Prostate gland (tissue), 2 donors: ENCODE data around the gene SIGLEC9.

Experiments
- POLR2A ChIP-seq: fragments of 450-650 bp; IDR thresholded peaks from one replicate; pipeline ENCODE4 v1.6.1; 2016; ENCODE audit warnings: antibody characterized with exemption, mild to moderate bottlenecking
- POLR2AphosphoS5 ChIP-seq: sonication (generic); formaldehyde crosslinking; IDR thresholded peaks from one replicate; pipeline ENCODE4 v1.6.1; 2017; ENCODE audit warnings: antibody characterized with exemption
- TF ChIP-seq, protein P1 (sequence below), 4 experiments: fragments of 200-600 bp in 2 of 4; fragments of 450-650 bp in 2 of 4; sonication (generic) in 2 of 4; IDR thresholded peaks; 1 replicate in 3 of 4; 2 replicates in 1 of 4; pipeline ENCODE4 v1.5.1; 2016 to 2019; ENCODE audit warnings: antibody characterized with exemption in 4 of 4, mild to moderate bottlenecking in 2 of 4, moderate library complexity in 2 of 4

DNA sequence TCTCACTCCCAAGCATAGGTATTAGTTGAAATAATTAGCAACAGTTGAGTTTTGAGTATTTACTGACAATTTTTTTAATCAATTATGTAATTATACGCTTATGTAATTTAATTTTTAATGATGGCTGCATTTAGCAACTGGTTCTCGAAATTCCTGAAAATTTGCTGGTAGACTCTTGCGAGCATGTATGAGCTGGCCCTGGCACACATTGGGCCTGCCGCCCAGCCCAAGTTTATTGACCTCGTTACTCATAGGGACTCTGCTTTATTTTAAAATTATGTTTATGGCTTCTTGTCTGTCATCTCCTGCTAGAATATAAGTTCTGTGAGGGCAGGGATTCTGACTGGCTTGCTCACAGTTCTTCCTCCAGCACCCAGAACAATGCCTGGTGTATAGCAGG, 48.7 kb upstream of the SIGLEC9 start:
- TF ChIP-seq, protein P1, sequence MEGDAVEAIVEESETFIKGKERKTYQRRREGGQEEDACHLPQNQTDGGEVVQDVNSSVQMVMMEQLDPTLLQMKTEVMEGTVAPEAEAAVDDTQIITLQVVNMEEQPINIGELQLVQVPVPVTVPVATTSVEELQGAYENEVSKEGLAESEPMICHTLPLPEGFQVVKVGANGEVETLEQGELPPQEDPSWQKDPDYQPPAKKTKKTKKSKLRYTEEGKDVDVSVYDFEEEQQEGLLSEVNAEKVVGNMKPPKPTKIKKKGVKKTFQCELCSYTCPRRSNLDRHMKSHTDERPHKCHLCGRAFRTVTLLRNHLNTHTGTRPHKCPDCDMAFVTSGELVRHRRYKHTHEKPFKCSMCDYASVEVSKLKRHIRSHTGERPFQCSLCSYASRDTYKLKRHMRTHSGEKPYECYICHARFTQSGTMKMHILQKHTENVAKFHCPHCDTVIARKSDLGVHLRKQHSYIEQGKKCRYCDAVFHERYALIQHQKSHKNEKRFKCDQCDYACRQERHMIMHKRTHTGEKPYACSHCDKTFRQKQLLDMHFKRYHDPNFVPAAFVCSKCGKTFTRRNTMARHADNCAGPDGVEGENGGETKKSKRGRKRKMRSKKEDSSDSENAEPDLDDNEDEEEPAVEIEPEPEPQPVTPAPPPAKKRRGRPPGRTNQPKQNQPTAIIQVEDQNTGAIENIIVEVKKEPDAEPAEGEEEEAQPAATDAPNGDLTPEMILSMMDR (IDR thresholded peaks at IDR 0.05), result no peak
- TF ChIP-seq POLR2AphosphoS5, result no peak
- no peak for TF ChIP-seq POLR2A
